GM18499 (cell line): ENCODE data around the gene BMX.

Experiments used
- ATAC-seq: cut with Tn5 transposase; IDR thresholded peaks from one replicate; pipeline ENCODE4 v1.9.1; 2021; ENCODE audit warnings: moderate number of reproducible peaks; ENCODE audit not compliant: insufficient read depth, unreplicated experiment

Gene BMX

GRCh38 chrX:15567267-15567666, 66.7 kb downstream of the BMX start:
- ATAC-seq, result no peak

GRCh38 chrX:15567886-15568616, 67.4 kb downstream of the BMX start:
- ATAC-seq, result no peak

- no peak for ATAC-seq
Observed at GRCh38 chrX:15570145-15570544, 69.5 kb downstream of the BMX start.

GRCh38 chrX:15574017-15574416, 73.4 kb downstream of the BMX start:
- ATAC-seq, result no peak

- no peak for ATAC-seq
Observed at GRCh38 chrX:15576019-15576418, 75.4 kb downstream of the BMX start.

GRCh38 chrX:15579778-15580747, 79.5 kb downstream of the BMX start:
- no peak for ATAC-seq

- ATAC-seq, result no peak
Observed at GRCh38 chrX:15594371-15594770, 93.8 kb downstream of the BMX start.

- ATAC-seq, result no peak
Observed at GRCh38 chrX:15598026-15598425, 97.4 kb downstream of the BMX start.

GRCh38 chrX:15599461-15599860, 98.9 kb downstream of the BMX start:
- no peak for ATAC-seq

GRCh38 chrX:15600049-15600448, 99.4 kb downstream of the BMX start:
- no peak for ATAC-seq

- no peak for ATAC-seq
Observed at GRCh38 chrX:15600745-15601144, 100.1 kb downstream of the BMX start, which contains the start of gene ACE2. ACE2 (minus strand) TSS chrX:15600960; CDS start chrX:15600911, 49 bp downstream.

- no peak for ATAC-seq
Observed at GRCh38 chrX:15601932-15602331, 101.3 kb downstream of the BMX start.

- no peak for ATAC-seq
Observed at GRCh38 chrX:15602761-15603160, 102.2 kb downstream of the BMX start.

GRCh38 chrX:15605226-15605625, 104.6 kb downstream of the BMX start:
- no peak for ATAC-seq
